ENCODE results near the gene BCAS1. TPM values are rescaled to one million over a fixed set of nuclear protein-coding genes. Genes with fewer than 3 reads are reported as not detected.

Gene BCAS1
- total RNA-seq, 5 donors from 2014 or later (not counting 1 experiment from before 2014, with no cell fraction given) = 0.26 to 0.76 (median 0.51) TPM; not detected in 1

GRCh38 chr20:54043076-54043967, 27.1 kb downstream of the BCAS1 start:
- H3K27ac Mint-ChIP-seq = no peak overlapping the region
- H3K4me1 Mint-ChIP-seq = peaks cover 0 to 10% (median 6%) of the 10 kb centered on the region in 3 donors
- H3K4me3 Mint-ChIP-seq = no peak overlapping the region
- Histone ChIP-seq H3K4me1 (ENCODE audit: control insufficient read depth in 1 of 2, extremely low read depth in 1 of 2, insufficient read depth in 2 of 2, low read length in 2 of 2) (no peaks in the 10 kb centered on the region), H3K9me3 (no peaks in the 10 kb centered on the region), H3K4me3 (ENCODE audit: control insufficient read depth in 1 of 2, extremely low read depth in 1 of 2, low read length in 1 of 2) (no peak overlapping the region), H3K27me3 (replicated peaks in 1 of 2; ENCODE audit: control insufficient read depth in 2 of 2, extremely low read depth in 1 of 2, insufficient read depth in 2 of 2, low read length in 1 of 2) (peaks cover 0 to under 1% of the 10 kb centered on the region in 2 experiments), H3K36me3 (ENCODE audit: control insufficient read depth in 2 of 2, extremely low read depth in 1 of 2, insufficient read depth in 1 of 2, low read length in 1 of 2) (no peaks in the 10 kb centered on the region), H3K27ac (ENCODE audit: low read length) (no peak overlapping the region)
- H3K36me3 Mint-ChIP-seq = no peaks in the 10 kb centered on the region
- 44% methylated on average over 3 of the region's 9 CpGs for WGBS (ENCODE audit: insufficient coverage)
- DNase-seq (no peak), ATAC-seq (replicated peaks in 1 of 4) (no peak)
- H3K27me3 Mint-ChIP-seq = peaks cover 4 to 17% of the 10 kb centered on the region in 2 donors
- ChIA-PET CTCF (interaction anchor here in 1 of 2 donors (0.5 kb wide), 1 partner anchor 53 kb away, joined by 5 read pairs; no protein-coding TSS in a partner anchor), POLR2A (no interaction called here)
- no peaks in the 10 kb centered on the region for H3K9me3 Mint-ChIP-seq

GRCh38 chr20:54042021-54042420, 28.4 kb downstream of the BCAS1 start:
- H3K36me3 ChIP-seq (ENCODE audit: control insufficient read depth in 2 of 2, extremely low read depth in 1 of 2, insufficient read depth in 1 of 2, low read length in 1 of 2) = no peaks in the 10 kb centered on the region
- no peaks in the 10 kb centered on the region for H3K9me3 ChIP-seq
- no peak for ATAC-seq (replicated peaks in 1 of 4)
- Mint-ChIP-seq H3K4me1 (no peaks in the 10 kb centered on the region), H3K36me3 (no peaks in the 10 kb centered on the region), H3K27me3 (peaks cover 4 to 22% of the 10 kb centered on the region in 2 donors), H3K9me3 (no peaks in the 10 kb centered on the region), H3K4me3 (no peak overlapping the region), H3K27ac (no peak overlapping the region)
- no peak overlapping the region for H3K4me3 ChIP-seq (ENCODE audit: control insufficient read depth in 1 of 2, extremely low read depth in 1 of 2, low read length in 1 of 2)
- CTCF ChIA-PET = no interaction called here
- no peaks in the 10 kb centered on the region for H3K4me1 ChIP-seq (ENCODE audit: control insufficient read depth in 1 of 2, extremely low read depth in 1 of 2, insufficient read depth in 2 of 2, low read length in 2 of 2)
- H3K27me3 ChIP-seq (replicated peaks in 1 of 2; ENCODE audit: control insufficient read depth in 2 of 2, extremely low read depth in 1 of 2, insufficient read depth in 2 of 2, low read length in 1 of 2) = peaks cover 2 to 3% of the 10 kb centered on the region in 2 experiments
- POLR2A ChIA-PET = interaction anchor here in 1 of 2 donors (0.6 kb wide), 1 partner anchor 1679 kb away, joined by 3 read pairs; no protein-coding TSS in a partner anchor
- H3K27ac ChIP-seq (ENCODE audit: low read length) = no peak overlapping the region
- DNase-seq = no peak
- WGBS (ENCODE audit: insufficient coverage) = 100% methylated on average over 1 of the region's 4 CpGs

GRCh38 chr20:54041336-54041735, 29.1 kb downstream of the BCAS1 start:
- Histone ChIP-seq H3K27me3 (replicated peaks in 1 of 2; ENCODE audit: control insufficient read depth in 2 of 2, extremely low read depth in 1 of 2, insufficient read depth in 2 of 2, low read length in 1 of 2) (peaks cover 2 to 3% of the 10 kb centered on the region in 2 experiments), H3K4me3 (ENCODE audit: control insufficient read depth in 1 of 2, extremely low read depth in 1 of 2, low read length in 1 of 2) (no peak overlapping the region), H3K9me3 (no peaks in the 10 kb centered on the region), H3K36me3 (ENCODE audit: control insufficient read depth in 2 of 2, extremely low read depth in 1 of 2, insufficient read depth in 1 of 2, low read length in 1 of 2) (no peaks in the 10 kb centered on the region), H3K27ac (ENCODE audit: low read length) (no peak overlapping the region), H3K4me1 (ENCODE audit: control insufficient read depth in 1 of 2, extremely low read depth in 1 of 2, insufficient read depth in 2 of 2, low read length in 2 of 2) (no peaks in the 10 kb centered on the region)
- DNase-seq = no peak
- no peak for ATAC-seq (replicated peaks in 1 of 4)
- no peaks in the 10 kb centered on the region for H3K9me3 Mint-ChIP-seq
- H3K27ac Mint-ChIP-seq = no peak overlapping the region
- CTCF ChIA-PET = no interaction called here
- POLR2A ChIA-PET = no interaction called here
- no peaks in the 10 kb centered on the region for H3K4me1 Mint-ChIP-seq
- H3K27me3 Mint-ChIP-seq = peaks cover 4 to 22% of the 10 kb centered on the region in 2 donors
- no peaks in the 10 kb centered on the region for H3K36me3 Mint-ChIP-seq
- no peak overlapping the region for H3K4me3 Mint-ChIP-seq
- 100% methylated on average over 1 of the region's 4 CpGs for WGBS (ENCODE audit: insufficient coverage)

GRCh38 chr20:54040531-54040930, 29.9 kb downstream of the BCAS1 start:
- Histone ChIP-seq H3K27me3 (replicated peaks in 1 of 2; ENCODE audit: control insufficient read depth in 2 of 2, extremely low read depth in 1 of 2, insufficient read depth in 2 of 2, low read length in 1 of 2) (peaks cover 2 to 3% of the 10 kb centered on the region in 2 experiments), H3K36me3 (ENCODE audit: control insufficient read depth in 2 of 2, extremely low read depth in 1 of 2, insufficient read depth in 1 of 2, low read length in 1 of 2) (no peaks in the 10 kb centered on the region), H3K4me1 (ENCODE audit: control insufficient read depth in 1 of 2, extremely low read depth in 1 of 2, insufficient read depth in 2 of 2, low read length in 2 of 2) (no peaks in the 10 kb centered on the region), H3K27ac (ENCODE audit: low read length) (no peak overlapping the region), H3K9me3 (no peaks in the 10 kb centered on the region), H3K4me3 (ENCODE audit: control insufficient read depth in 1 of 2, extremely low read depth in 1 of 2, low read length in 1 of 2) (no peak overlapping the region)
- 60% methylated on average over 1 of the region's 3 CpGs for WGBS (ENCODE audit: insufficient coverage)
- no peaks in the 10 kb centered on the region for H3K9me3 Mint-ChIP-seq
- no peak overlapping the region for H3K27ac Mint-ChIP-seq
- H3K27me3 Mint-ChIP-seq = peaks cover 4 to 22% of the 10 kb centered on the region in 2 donors
- ATAC-seq (replicated peaks in 1 of 4) (no peak), DNase-seq (no peak)
- no peaks in the 10 kb centered on the region for H3K4me1 Mint-ChIP-seq
- ChIA-PET POLR2A (interaction anchor here in 1 of 2 donors (0.6 kb wide), 1 partner anchor 1185 kb away, joined by 3 read pairs; no protein-coding TSS in a partner anchor), CTCF (no interaction called here)
- no peak overlapping the region for H3K4me3 Mint-ChIP-seq
- no peaks in the 10 kb centered on the region for H3K36me3 Mint-ChIP-seq

GRCh38 chr20:54038961-54039360, 31.4 kb downstream of the BCAS1 start:
- Mint-ChIP-seq H3K4me3 (no peak overlapping the region), H3K27me3 (peaks cover 4 to 25% of the 10 kb centered on the region in 2 donors), H3K9me3 (no peaks in the 10 kb centered on the region), H3K27ac (no peak overlapping the region), H3K36me3 (no peaks in the 10 kb centered on the region), H3K4me1 (no peaks in the 10 kb centered on the region)
- Histone ChIP-seq H3K4me3 (ENCODE audit: control insufficient read depth in 1 of 2, extremely low read depth in 1 of 2, low read length in 1 of 2) (no peak overlapping the region), H3K27me3 (replicated peaks in 1 of 2; ENCODE audit: control insufficient read depth in 2 of 2, extremely low read depth in 1 of 2, insufficient read depth in 2 of 2, low read length in 1 of 2) (peaks cover 2 to 3% of the 10 kb centered on the region in 2 experiments), H3K4me1 (ENCODE audit: control insufficient read depth in 1 of 2, extremely low read depth in 1 of 2, insufficient read depth in 2 of 2, low read length in 2 of 2) (no peaks in the 10 kb centered on the region), H3K9me3 (no peaks in the 10 kb centered on the region), H3K36me3 (ENCODE audit: control insufficient read depth in 2 of 2, extremely low read depth in 1 of 2, insufficient read depth in 1 of 2, low read length in 1 of 2) (no peaks in the 10 kb centered on the region), H3K27ac (ENCODE audit: low read length) (no peak overlapping the region)
- CTCF ChIA-PET = no interaction called here
- POLR2A ChIA-PET = interaction anchor here in 1 of 2 donors (0.6 kb wide), 1 partner anchor 40 kb away, joined by 7 read pairs; no protein-coding TSS in a partner anchor
- WGBS (ENCODE audit: insufficient coverage) = no CpG with 5 or more reads among the region's 5 CpGs
- no peak for DNase-seq
- ATAC-seq (replicated peaks in 1 of 4) = no peak

GRCh38 chr20:54037525-54037924, 32.9 kb downstream of the BCAS1 start:
- Histone ChIP-seq H3K27ac (ENCODE audit: low read length) (no peak overlapping the region), H3K9me3 (no peaks in the 10 kb centered on the region), H3K4me3 (ENCODE audit: control insufficient read depth in 1 of 2, extremely low read depth in 1 of 2, low read length in 1 of 2) (no peak overlapping the region), H3K4me1 (ENCODE audit: control insufficient read depth in 1 of 2, extremely low read depth in 1 of 2, insufficient read depth in 2 of 2, low read length in 2 of 2) (no peaks in the 10 kb centered on the region), H3K36me3 (ENCODE audit: control insufficient read depth in 2 of 2, extremely low read depth in 1 of 2, insufficient read depth in 1 of 2, low read length in 1 of 2) (no peaks in the 10 kb centered on the region), H3K27me3 (replicated peaks in 1 of 2; ENCODE audit: control insufficient read depth in 2 of 2, extremely low read depth in 1 of 2, insufficient read depth in 2 of 2, low read length in 1 of 2) (peaks cover 2 to 3% of the 10 kb centered on the region in 2 experiments)
- H3K4me3 Mint-ChIP-seq = no peak overlapping the region
- no peaks in the 10 kb centered on the region for H3K4me1 Mint-ChIP-seq
- no CpG with 5 or more reads among the region's 1 CpG for WGBS (ENCODE audit: insufficient coverage)
- H3K27ac Mint-ChIP-seq = no peak overlapping the region
- ATAC-seq (replicated peaks in 1 of 4) = no peak
- ChIA-PET POLR2A (no interaction called here), CTCF (no interaction called here)
- peaks cover 4 to 30% of the 10 kb centered on the region in 2 donors for H3K27me3 Mint-ChIP-seq
- H3K9me3 Mint-ChIP-seq = peaks cover 0 to 6% (median 5%) of the 10 kb centered on the region in 3 donors
- no peak for DNase-seq
- no peaks in the 10 kb centered on the region for H3K36me3 Mint-ChIP-seq

Measured in T-cell (primary cell).